Epithelial cell of prostate (primary cell): Measurements from ENCODE around the gene SPTB.
A peak's percentile ranks its signal among the peaks of the same experiment; 100 is the strongest.

ENCODE experiments used
- DNase-seq: peaks from one replicate; pipeline ENCODE4 v3.0.0-alpha.2; 2011; ENCODE audit warnings: low read depth, low spot score
- H3K27ac ChIP-seq: fragments of 450-650 bp; 2 replicates; pipeline ENCODE4 v1.5.1; 2017; ENCODE audit warnings: mild to moderate bottlenecking

The SPTB gene

GRCh38 chr14:64723691-64724577 is 155.8 kb downstream of the SPTB start:
- H3K27ac ChIP-seq, result peak overlapping the region; percentile 94
- peak; percentile 66 for DNase-seq

- peak overlapping the region; percentile 94 for H3K27ac ChIP-seq
- DNase-seq, result peak; percentile 80
Observed at GRCh38 chr14:64722842-64723447, 156.8 kb downstream of the SPTB start.

GRCh38 chr14:64721899-64722298 is 157.8 kb downstream of the SPTB start:
- no peak for DNase-seq
- H3K27ac ChIP-seq, result peak overlapping the region; percentile 94

GRCh38 chr14:64721391-64721791 is 158.3 kb downstream of the SPTB start:
- peak overlapping the region; percentile 94 for H3K27ac ChIP-seq
- DNase-seq, result no peak

GRCh38 chr14:64720131-64720576 is 159.6 kb downstream of the SPTB start:
- H3K27ac ChIP-seq, result peak overlapping the region; percentile 94
- peak; percentile 97 for DNase-seq

GRCh38 chr14:64719601-64720000 is 160.1 kb downstream of the SPTB start:
- peak overlapping the region; percentile 94 for H3K27ac ChIP-seq
- no peak for DNase-seq

- peak overlapping the region; percentile 94 for H3K27ac ChIP-seq
- DNase-seq, result no peak
Observed at GRCh38 chr14:64718762-64719161, 160.9 kb downstream of the SPTB start.

- peak overlapping the region; percentile 94 for H3K27ac ChIP-seq
Observed at GRCh38 chr14:64717870-64718269, 161.8 kb downstream of the SPTB start.

GRCh38 chr14:64715628-64716412 is 163.9 kb downstream of the SPTB start:
- no peak for DNase-seq
- peak overlapping the region; percentile 94 for H3K27ac ChIP-seq

More at GRCh38 chr14:64717870-64718269, 161.8 kb downstream of the SPTB start:
- DNase-seq, result no peak

GRCh38 chr14:64715146-64715627 is 164.5 kb downstream of the SPTB start:
- peak overlapping the region; percentile 94 for H3K27ac ChIP-seq
- no peak for DNase-seq

- H3K27ac ChIP-seq, result peak overlapping the region; percentile 94
- DNase-seq, result no peak
Observed at GRCh38 chr14:64714432-64715025, 165.2 kb downstream of the SPTB start.

GRCh38 chr14:64713677-64714076 is 166.0 kb downstream of the SPTB start:
- DNase-seq, result no peak
- H3K27ac ChIP-seq, result peak overlapping the region; percentile 94

- DNase-seq, result no peak
- H3K27ac ChIP-seq, result no peak overlapping the region
Observed at GRCh38 chr14:64711039-64711438, 168.7 kb downstream of the SPTB start.

- peak overlapping the region; percentile 93 for H3K27ac ChIP-seq
- DNase-seq, result no peak
Observed at GRCh38 chr14:64709126-64709525, 170.6 kb downstream of the SPTB start.

GRCh38 chr14:64708148-64709004 is 171.3 kb downstream of the SPTB start:
- DNase-seq, result peak; percentile 62
- peak overlapping the region; percentile 93 for H3K27ac ChIP-seq

GRCh38 chr14:64707661-64708060 is 172.0 kb downstream of the SPTB start:
- peak overlapping the region; percentile 93 for H3K27ac ChIP-seq
- peak; percentile 90 for DNase-seq

GRCh38 chr14:64706593-64707193 is 173.0 kb downstream of the SPTB start:
- H3K27ac ChIP-seq, result peak overlapping the region; percentile 93
- DNase-seq, result no peak

- DNase-seq, result no peak
- peak overlapping the region; percentile 93 for H3K27ac ChIP-seq
Observed at GRCh38 chr14:64706119-64706592, 173.6 kb downstream of the SPTB start.
